ENCODE results near the gene CRADD. TPM values are rescaled to one million over a fixed set of nuclear protein-coding genes. Genes with fewer than 3 reads are reported as not detected.

Gene CRADD
- total and polyA plus RNA-seq, 10 of the 15 experiments (the other 5 are each of a cell fraction or from before 2014, with no cell fraction given): 7.6 to 15.5 (median 11.7) TPM

DNA sequence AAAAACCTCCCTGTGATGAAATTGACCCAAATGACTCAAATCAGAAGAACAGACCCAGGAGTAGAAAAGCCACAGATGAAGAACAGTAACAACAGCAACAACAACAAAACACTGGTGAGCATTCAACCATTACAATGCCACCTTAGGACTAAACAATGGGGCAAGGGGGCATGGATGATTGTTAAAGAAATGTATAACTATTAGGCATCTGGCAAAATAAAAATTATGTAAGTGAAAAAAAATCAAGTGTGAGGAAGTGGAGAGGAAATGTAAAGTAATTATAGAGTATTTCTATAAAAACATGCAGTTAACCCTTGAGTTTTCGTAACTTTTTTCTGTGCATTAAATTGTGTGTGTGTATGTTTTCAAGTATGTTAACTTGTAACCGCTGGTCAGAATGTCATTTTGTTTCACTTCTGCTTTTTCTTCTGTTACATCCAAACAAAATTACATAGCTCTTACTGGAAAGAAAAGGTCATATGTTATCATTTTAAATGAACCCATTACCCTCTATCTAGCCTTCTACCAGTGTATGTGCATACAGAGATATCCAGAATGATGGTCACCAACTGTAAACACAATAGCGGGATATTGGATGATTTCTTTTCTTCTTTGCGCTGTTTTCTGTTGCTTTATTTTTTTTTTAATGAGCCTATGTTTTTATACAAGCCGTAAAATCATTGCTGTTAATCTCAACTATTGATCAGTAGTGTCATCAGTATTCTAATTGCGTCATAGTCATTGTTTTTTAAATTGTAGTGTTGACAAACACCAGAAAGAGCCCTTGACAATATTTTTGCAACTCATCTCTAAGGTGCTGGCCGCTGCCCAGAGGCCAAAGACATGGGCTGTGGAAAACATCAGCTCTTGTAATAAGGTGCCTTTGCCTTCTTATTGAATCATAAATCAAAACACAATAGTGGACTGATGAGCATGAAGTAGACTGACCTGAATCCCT, 170.6 kb downstream of the CRADD start (continued):
- TF ChIP-seq BCL11A (IDR thresholded peaks at IDR 0.05; ENCODE audit: low read depth, low read length) (peak; percentile 97), JUND (IDR thresholded peaks at IDR 0.05; ENCODE audit: low read depth, low read length) (peak; percentile 95), RCOR1 (conservative IDR thresholded peaks at IDR 0.05; ENCODE audit: low read depth, low read length) (peak; percentile 91), IKZF1 (conservative IDR thresholded peaks at IDR 0.05) (peak; percentile 70), NBN (IDR thresholded peaks at IDR 0.05) (peak; percentile 96), ZNF217 (IDR thresholded peaks at IDR 0.05) (peak; percentile 93), EGR1 (IDR thresholded peaks at IDR 0.05; ENCODE audit: borderline replicate concordance in 1 of 2, low read depth in 2 of 2, low read length in 2 of 2) (no peak), TCF7 (IDR thresholded peaks at IDR 0.05; ENCODE audit: borderline replicate concordance) (peak; percentile 45; the same call in 1 of the 2 replicates), CHD4 (IDR thresholded peaks at IDR 0.05) (no peak), GABPA (IDR thresholded peaks at IDR 0.05; ENCODE audit: low read depth) (peak; percentile 33; the same call in 1 of the 2 replicates), ASH2L (IDR thresholded peaks at IDR 0.05; ENCODE audit: borderline replicate concordance, low read depth) (no peak; the same call in 1 of the 2 replicates), BRCA1 (IDR thresholded peaks at IDR 0.05; ENCODE audit: low read depth, low read length) (no peak), ZZZ3 (IDR thresholded peaks at IDR 0.05; ENCODE audit: control insufficient read depth, insufficient read length, low read depth) (no peak), FOS (IDR thresholded peaks at IDR 0.05; ENCODE audit: borderline replicate concordance, extremely low read depth, insufficient read length) (no peak), STAT3 (IDR thresholded peaks at IDR 0.05; ENCODE audit: low read depth, low read length) (peak; percentile 72; the same call in 1 of the 2 replicates), ZSCAN29 (IDR thresholded peaks at IDR 0.05) (no peak), PAX8 (IDR thresholded peaks at IDR 0.05) (peak; percentile 71), SMAD5 (IDR thresholded peaks at IDR 0.05; ENCODE audit: low read depth) (no peak), MYC (IDR thresholded peaks at IDR 0.05; ENCODE audit: insufficient read depth, insufficient read length, insufficient replicate concordance, low read length, severe bottlenecking) (no peak)
- TF ChIP-seq, protein P1, sequence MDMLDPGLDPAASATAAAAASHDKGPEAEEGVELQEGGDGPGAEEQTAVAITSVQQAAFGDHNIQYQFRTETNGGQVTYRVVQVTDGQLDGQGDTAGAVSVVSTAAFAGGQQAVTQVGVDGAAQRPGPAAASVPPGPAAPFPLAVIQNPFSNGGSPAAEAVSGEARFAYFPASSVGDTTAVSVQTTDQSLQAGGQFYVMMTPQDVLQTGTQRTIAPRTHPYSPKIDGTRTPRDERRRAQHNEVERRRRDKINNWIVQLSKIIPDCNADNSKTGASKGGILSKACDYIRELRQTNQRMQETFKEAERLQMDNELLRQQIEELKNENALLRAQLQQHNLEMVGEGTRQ (IDR thresholded peaks at IDR 0.05; ENCODE audit: borderline replicate concordance, low read depth, low read length): no peak
- TF ChIP-seq, protein P2, sequence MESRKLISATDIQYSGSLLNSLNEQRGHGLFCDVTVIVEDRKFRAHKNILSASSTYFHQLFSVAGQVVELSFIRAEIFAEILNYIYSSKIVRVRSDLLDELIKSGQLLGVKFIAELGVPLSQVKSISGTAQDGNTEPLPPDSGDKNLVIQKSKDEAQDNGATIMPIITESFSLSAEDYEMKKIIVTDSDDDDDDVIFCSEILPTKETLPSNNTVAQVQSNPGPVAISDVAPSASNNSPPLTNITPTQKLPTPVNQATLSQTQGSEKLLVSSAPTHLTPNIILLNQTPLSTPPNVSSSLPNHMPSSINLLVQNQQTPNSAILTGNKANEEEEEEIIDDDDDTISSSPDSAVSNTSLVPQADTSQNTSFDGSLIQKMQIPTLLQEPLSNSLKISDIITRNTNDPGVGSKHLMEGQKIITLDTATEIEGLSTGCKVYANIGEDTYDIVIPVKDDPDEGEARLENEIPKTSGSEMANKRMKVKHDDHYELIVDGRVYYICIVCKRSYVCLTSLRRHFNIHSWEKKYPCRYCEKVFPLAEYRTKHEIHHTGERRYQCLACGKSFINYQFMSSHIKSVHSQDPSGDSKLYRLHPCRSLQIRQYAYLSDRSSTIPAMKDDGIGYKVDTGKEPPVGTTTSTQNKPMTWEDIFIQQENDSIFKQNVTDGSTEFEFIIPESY (IDR thresholded peaks at IDR 0.05): peak; percentile 30; the same call in 1 of the 2 replicates
- TF ChIP-seq, protein P3, sequence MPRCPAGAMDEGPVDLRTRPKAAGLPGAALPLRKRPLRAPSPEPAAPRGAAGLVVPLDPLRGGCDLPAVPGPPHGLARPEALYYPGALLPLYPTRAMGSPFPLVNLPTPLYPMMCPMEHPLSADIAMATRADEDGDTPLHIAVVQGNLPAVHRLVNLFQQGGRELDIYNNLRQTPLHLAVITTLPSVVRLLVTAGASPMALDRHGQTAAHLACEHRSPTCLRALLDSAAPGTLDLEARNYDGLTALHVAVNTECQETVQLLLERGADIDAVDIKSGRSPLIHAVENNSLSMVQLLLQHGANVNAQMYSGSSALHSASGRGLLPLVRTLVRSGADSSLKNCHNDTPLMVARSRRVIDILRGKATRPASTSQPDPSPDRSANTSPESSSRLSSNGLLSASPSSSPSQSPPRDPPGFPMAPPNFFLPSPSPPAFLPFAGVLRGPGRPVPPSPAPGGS (IDR thresholded peaks at IDR 0.05; ENCODE audit: borderline replicate concordance, insufficient read depth, low read depth, low read length, poor library complexity, severe bottlenecking): peak; percentile 44
- TF ChIP-seq, protein P4, sequence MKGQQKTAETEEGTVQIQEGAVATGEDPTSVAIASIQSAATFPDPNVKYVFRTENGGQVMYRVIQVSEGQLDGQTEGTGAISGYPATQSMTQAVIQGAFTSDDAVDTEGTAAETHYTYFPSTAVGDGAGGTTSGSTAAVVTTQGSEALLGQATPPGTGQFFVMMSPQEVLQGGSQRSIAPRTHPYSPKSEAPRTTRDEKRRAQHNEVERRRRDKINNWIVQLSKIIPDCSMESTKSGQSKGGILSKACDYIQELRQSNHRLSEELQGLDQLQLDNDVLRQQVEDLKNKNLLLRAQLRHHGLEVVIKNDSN (IDR thresholded peaks at IDR 0.05; ENCODE audit: borderline replicate concordance, extremely low read length, insufficient read depth, low read depth, low read length): no peak
- TF ChIP-seq, protein P5, sequence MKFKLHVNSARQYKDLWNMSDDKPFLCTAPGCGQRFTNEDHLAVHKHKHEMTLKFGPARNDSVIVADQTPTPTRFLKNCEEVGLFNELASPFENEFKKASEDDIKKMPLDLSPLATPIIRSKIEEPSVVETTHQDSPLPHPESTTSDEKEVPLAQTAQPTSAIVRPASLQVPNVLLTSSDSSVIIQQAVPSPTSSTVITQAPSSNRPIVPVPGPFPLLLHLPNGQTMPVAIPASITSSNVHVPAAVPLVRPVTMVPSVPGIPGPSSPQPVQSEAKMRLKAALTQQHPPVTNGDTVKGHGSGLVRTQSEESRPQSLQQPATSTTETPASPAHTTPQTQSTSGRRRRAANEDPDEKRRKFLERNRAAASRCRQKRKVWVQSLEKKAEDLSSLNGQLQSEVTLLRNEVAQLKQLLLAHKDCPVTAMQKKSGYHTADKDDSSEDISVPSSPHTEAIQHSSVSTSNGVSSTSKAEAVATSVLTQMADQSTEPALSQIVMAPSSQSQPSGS (IDR thresholded peaks at IDR 0.05; ENCODE audit: low read length): peak; percentile 86

All from GM12878 (cell line).